MM.1S (cell line): Measurements from ENCODE around the gene SYTL2.

Experiments
- DNase-seq: peaks from one replicate; pipeline ENCODE4 v3.0.0-alpha.2; 2015
- H2AFZ ChIP-seq: fragments of 300-600 bp; sonication (generic); 2 replicates; pipeline ENCODE4 v1.6.0; 2016; ENCODE audit warnings: antibody characterized with exemption, low read length
- H3F3A ChIP-seq: fragments of 300-600 bp; sonication (generic); 2 replicates; pipeline ENCODE4 v1.6.1; 2016; ENCODE audit warnings: mild to moderate bottlenecking, antibody characterized with exemption, low read length, moderate library complexity, mixed read lengths; ENCODE audit not compliant: insufficient read depth
- H3K27ac ChIP-seq: fragments of 300-600 bp; sonication (generic); 2 replicates; pipeline ENCODE4 v1.5.1; 2016; ENCODE audit warnings: mild to moderate bottlenecking, low read length
- H3K27me3 ChIP-seq: fragments of 300-600 bp; sonication (generic); replicated peaks from 2 replicates; pipeline ENCODE4 v1.6.0; 2016; ENCODE audit warnings: low read length; ENCODE audit not compliant: insufficient read depth
- H3K36me3 ChIP-seq: fragments of 300-600 bp; sonication (generic); replicated peaks from 2 replicates; pipeline ENCODE4 v1.6.1; 2016; ENCODE audit warnings: mild to moderate bottlenecking, low read length, mixed read lengths; ENCODE audit not compliant: insufficient read depth
- H3K4me1 ChIP-seq: fragments of 300-600 bp; sonication (generic); 2 replicates; pipeline ENCODE4 v1.6.1; 2016; ENCODE audit warnings: low read length, mixed read lengths
- H3K4me2 ChIP-seq: fragments of 300-600 bp; sonication (generic); 2 replicates; pipeline ENCODE4 v1.6.0; 2016; ENCODE audit warnings: low read depth, low read length
- H3K4me3 ChIP-seq: fragments of 300-600 bp; sonication (generic); 2 replicates; pipeline ENCODE4 v1.5.1; 2016; ENCODE audit warnings: low read length, mixed read lengths
- H3K79me2 ChIP-seq: fragments of 300-600 bp; sonication (generic); 2 replicates; pipeline ENCODE4 v1.6.1; 2016; ENCODE audit warnings: mixed run types, low read length, mixed read lengths
- H3K9ac ChIP-seq: fragments of 300-600 bp; sonication (generic); 2 replicates; pipeline ENCODE4 v1.6.1; 2016; ENCODE audit warnings: low read length, mixed read lengths
- H3K9me2 ChIP-seq: fragments of 300-600 bp; sonication (generic); replicated peaks from 2 replicates; pipeline ENCODE4 v1.6.1; 2016; ENCODE audit warnings: mild to moderate bottlenecking, low read length, mixed read lengths; ENCODE audit not compliant: insufficient read depth
- H3K9me3 ChIP-seq: fragments of 300-600 bp; sonication (generic); replicated peaks from 2 replicates; pipeline ENCODE4 v1.6.1; 2016; ENCODE audit warnings: mild to moderate bottlenecking, low read length, mixed read lengths; ENCODE audit not compliant: insufficient read depth
- H4K20me1 ChIP-seq: fragments of 300-600 bp; sonication (generic); 2 replicates; pipeline ENCODE4 v1.6.1; 2016; ENCODE audit warnings: mild to moderate bottlenecking, low read length, moderate library complexity, mixed read lengths; ENCODE audit not compliant: insufficient read depth
- EZH2 ChIP-seq: fragments of 300-600 bp; sonication (generic); optimal IDR thresholded peaks from 2 replicates; pipeline ENCODE3; 2017; ENCODE audit warnings: low read depth, mild to moderate bottlenecking, antibody characterized with exemption, low read length, mixed read lengths
- EZH2phosphoT487 ChIP-seq: fragments of 300-600 bp; sonication (generic); IDR thresholded peaks from 2 replicates; pipeline ENCODE4 v1.6.1; 2018; ENCODE audit warnings: antibody characterized with exemption, low read length
- TF ChIP-seq, protein P1 (sequence below): fragments of 300-600 bp; sonication (generic); IDR thresholded peaks from 2 replicates; pipeline ENCODE4 v1.5.1; 2016; ENCODE audit warnings: antibody characterized with exemption, low read length, mixed read lengths

The SYTL2 gene

DNA sequence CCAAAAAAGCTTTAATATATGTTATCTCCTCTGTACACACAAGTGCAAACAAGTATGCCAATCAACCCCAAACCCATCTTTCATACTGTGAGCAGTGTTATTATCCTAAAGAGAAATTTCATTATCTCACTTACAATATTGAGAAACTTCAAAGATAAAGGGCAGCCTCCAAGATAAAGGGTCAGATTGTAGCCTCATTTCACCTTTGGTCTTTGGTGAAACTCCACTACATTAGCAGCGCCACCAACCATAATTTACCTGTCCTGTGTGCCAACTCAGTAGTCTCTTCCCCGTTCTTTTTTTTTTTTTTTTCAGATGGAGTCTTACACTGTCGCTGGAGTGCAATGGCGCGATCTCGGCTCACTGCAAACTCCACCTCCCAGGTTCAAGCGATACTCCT is 9.4 kb downstream of the SYTL2 start:
- Histone ChIP-seq H3K36me3 (no peaks in the 10 kb centered on the region), H3K4me2 (peak overlapping the region; percentile 61), H3K4me3 (no peak overlapping the region; the same call in 1 of the 2 replicates), H3K27ac (peak overlapping the region; percentile 83; the same call in 1 of the 2 replicates), H3K79me2 (no peaks in the 10 kb centered on the region), H3K4me1 (peaks cover 36% of the 10 kb centered on the region), H2AFZ (no peak overlapping the region), H3K9ac (no peak overlapping the region; the same call in 1 of the 2 replicates), H3K27me3 (no peaks in the 10 kb centered on the region), H3K9me2 (no peaks in the 10 kb centered on the region), H3F3A (peaks cover 13% of the 10 kb centered on the region; the same call in 1 of the 2 replicates), H4K20me1 (no peaks in the 10 kb centered on the region), H3K9me3 (no peaks in the 10 kb centered on the region)
- TF ChIP-seq EZH2: no peak
- DNase-seq: no peak

DNA sequence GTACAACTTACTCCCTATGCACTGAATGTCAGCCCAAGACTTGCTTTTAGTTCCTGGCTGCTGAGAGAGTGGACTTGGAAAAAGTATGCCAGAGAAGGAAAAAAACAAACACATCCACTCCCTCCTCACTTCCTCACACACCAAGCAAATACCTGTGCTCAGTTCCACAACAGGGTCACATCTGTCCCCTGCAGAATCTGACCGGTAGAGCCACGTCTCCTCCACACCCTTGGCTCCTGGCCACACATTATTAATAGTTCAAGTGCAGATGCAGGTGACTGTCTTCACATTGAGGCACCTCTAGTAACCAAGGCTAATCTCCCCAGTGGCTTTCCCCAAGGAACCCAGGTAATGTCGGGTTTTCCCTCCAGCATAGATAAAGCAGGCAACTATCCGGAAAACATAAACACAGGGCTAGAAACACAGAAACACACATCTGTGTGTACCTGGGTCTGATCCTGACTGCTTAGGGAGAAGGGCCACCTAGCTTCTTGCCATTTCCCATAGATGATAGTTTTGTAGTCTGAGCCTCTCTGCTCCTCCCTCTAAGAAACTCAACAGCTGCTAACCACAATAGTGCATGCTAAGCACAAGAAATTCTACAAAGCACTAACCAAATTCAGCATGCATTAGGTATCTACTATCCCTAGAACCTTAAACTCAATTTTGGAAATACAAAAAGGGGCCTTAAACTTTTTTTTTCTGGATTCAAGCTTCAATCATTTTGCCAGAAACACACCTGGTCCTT is 10.2 kb downstream of the SYTL2 start:
- Histone ChIP-seq H3K36me3 (no peaks in the 10 kb centered on the region), H3K9me2 (no peaks in the 10 kb centered on the region), H2AFZ (peak overlapping the region; percentile 48), H3F3A (peaks cover 13% of the 10 kb centered on the region; the same call in 1 of the 2 replicates), H3K9ac (peak overlapping the region; percentile 35; the same call in 1 of the 2 replicates), H3K9me3 (no peaks in the 10 kb centered on the region), H3K4me3 (peak overlapping the region; percentile 35), H3K4me2 (peak overlapping the region; percentile 61), H3K79me2 (no peaks in the 10 kb centered on the region), H3K27me3 (no peaks in the 10 kb centered on the region), H3K27ac (peak overlapping the region; percentile 83), H4K20me1 (no peaks in the 10 kb centered on the region), H3K4me1 (peaks cover 36% of the 10 kb centered on the region)
- no peak for TF ChIP-seq EZH2
- no peak for TF ChIP-seq EZH2phosphoT487
- TF ChIP-seq, protein P1, sequence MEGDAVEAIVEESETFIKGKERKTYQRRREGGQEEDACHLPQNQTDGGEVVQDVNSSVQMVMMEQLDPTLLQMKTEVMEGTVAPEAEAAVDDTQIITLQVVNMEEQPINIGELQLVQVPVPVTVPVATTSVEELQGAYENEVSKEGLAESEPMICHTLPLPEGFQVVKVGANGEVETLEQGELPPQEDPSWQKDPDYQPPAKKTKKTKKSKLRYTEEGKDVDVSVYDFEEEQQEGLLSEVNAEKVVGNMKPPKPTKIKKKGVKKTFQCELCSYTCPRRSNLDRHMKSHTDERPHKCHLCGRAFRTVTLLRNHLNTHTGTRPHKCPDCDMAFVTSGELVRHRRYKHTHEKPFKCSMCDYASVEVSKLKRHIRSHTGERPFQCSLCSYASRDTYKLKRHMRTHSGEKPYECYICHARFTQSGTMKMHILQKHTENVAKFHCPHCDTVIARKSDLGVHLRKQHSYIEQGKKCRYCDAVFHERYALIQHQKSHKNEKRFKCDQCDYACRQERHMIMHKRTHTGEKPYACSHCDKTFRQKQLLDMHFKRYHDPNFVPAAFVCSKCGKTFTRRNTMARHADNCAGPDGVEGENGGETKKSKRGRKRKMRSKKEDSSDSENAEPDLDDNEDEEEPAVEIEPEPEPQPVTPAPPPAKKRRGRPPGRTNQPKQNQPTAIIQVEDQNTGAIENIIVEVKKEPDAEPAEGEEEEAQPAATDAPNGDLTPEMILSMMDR: no peak
- peak; percentile 84 for DNase-seq

- Histone ChIP-seq H4K20me1 (no peaks in the 10 kb centered on the region), H3K4me2 (no peak overlapping the region), H3K79me2 (no peaks in the 10 kb centered on the region), H3K9me3 (no peaks in the 10 kb centered on the region), H3K27ac (no peak overlapping the region), H3K4me3 (no peak overlapping the region), H3K9me2 (no peaks in the 10 kb centered on the region), H3K4me1 (peaks cover 36% of the 10 kb centered on the region), H2AFZ (no peak overlapping the region), H3K36me3 (no peaks in the 10 kb centered on the region), H3K27me3 (no peaks in the 10 kb centered on the region), H3K9ac (no peak overlapping the region), H3F3A (peaks cover 13% of the 10 kb centered on the region; the same call in 1 of the 2 replicates)
- TF ChIP-seq, protein P1: no peak
- TF ChIP-seq EZH2: no peak
- no peak for TF ChIP-seq EZH2phosphoT487
- DNase-seq: no peak
Observed at GRCh38 chr11:85799142-85799541, 11.8 kb downstream of the SYTL2 start.

- Histone ChIP-seq H3K79me2 (no peaks in the 10 kb centered on the region), H3K9me3 (no peaks in the 10 kb centered on the region), H3K4me2 (no peak overlapping the region), H3K4me1 (peaks cover 36% of the 10 kb centered on the region), H2AFZ (no peak overlapping the region), H3K9ac (no peak overlapping the region), H3K9me2 (no peaks in the 10 kb centered on the region), H3K27ac (no peak overlapping the region), H3K27me3 (no peaks in the 10 kb centered on the region), H3K4me3 (no peak overlapping the region), H3K36me3 (no peaks in the 10 kb centered on the region), H4K20me1 (no peaks in the 10 kb centered on the region), H3F3A (peaks cover 13% of the 10 kb centered on the region; the same call in 1 of the 2 replicates)
- no peak for TF ChIP-seq EZH2
- TF ChIP-seq EZH2phosphoT487: no peak
- TF ChIP-seq, protein P1: no peak
- no peak for DNase-seq
Observed at GRCh38 chr11:85798361-85798760, 12.6 kb downstream of the SYTL2 start.
